COR-L47 (cell line): ENCODE data around the gene GNAZ.
A peak's percentile ranks its signal among the peaks of the same experiment; 100 is the strongest.

Source experiments
- DNase-seq: peaks from one replicate; lab custom pipeline; 2025; lab: John Stamatoyannopoulos, UW

GNAZ gene

DNA sequence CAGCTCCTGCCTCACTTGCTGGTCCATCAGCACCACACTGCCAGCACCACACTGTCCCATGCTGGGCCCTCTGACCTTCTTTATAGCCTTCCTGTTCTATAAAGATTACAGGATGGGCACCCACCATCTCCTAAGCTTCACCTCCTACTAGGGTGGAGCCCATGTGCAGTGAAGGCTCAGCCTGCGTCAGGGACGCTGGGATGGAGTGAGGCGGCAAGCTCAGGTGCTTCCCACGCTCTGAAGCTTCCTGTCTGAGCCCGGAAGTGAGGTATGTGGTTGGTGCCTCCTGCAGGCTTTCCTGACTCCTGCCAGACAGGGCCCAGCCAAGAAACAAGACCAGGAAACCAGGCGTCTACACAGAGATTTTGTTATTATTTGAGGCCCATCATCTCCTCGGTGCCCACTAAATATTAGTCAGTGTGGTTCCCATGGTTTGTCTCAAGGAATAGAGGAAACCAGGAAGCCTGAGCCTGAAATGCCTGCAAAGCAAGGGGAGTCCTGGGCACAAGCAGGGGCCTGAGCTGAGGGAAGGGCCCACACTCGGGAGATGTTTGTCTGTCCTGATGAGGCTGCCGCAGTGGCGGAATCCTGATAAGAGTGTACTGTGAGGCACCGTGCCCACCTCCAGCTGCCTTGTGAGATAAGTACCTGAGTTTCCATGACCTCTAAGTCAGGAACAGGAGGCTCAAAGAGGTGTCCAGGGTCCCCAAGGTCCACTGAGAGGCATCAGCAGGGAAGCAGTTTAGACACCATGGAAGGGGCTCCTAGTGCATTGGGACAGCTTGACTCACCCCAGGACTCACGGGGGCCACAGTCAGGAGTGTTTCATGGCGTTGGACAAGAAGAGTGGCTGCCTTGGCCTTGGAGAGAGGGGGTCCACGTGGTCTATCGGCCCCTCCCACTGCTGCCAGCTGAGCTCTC lies 49.4 kb downstream of the GNAZ start:
- DNase-seq = no peak

DNA sequence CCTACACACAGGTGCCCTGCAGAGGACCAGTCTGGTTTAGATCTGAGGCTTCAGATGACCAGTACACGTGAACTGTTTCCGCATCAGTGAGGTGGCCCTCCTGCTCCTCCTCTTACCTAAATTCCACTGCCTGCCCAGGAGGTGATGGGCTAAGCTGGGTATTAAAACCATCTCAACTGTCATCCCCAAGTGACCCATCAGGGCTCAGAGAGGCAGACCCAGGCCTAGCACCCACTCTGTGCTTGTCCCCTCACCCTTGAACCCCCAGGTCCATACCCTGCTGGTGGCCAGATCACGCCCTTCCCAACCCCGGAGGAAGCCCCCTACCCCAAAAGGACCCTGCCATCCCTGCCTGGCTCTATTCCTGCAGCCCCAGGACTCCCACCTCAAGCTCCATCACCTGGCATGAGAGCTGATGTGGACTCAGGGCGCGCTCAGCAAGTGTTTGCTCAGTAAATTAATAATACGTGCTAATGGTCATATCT lies 50.1 kb downstream of the GNAZ start:
- DNase-seq = no peak

DNA sequence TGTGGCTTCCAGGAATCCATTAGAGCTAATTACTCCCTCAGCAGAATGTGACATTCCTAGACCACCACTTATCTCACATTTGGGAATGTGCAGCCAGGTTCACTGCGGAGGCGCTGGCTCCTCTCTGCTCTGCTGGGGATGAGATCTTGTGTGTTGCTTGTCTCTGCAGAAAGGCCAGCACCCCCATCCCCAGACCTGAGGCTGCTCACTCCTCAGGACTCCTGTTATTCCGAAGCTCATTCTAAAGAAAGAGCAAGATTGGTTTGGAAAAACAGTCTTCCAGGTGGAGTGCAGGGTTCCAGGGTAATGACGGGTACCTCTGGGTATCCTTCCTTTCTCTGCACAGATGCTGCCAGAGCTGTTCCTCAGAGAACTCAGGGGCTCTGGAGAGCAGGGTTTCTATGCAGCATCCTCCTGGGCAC lies 50.7 kb downstream of the GNAZ start:
- DNase-seq = no peak

DNA sequence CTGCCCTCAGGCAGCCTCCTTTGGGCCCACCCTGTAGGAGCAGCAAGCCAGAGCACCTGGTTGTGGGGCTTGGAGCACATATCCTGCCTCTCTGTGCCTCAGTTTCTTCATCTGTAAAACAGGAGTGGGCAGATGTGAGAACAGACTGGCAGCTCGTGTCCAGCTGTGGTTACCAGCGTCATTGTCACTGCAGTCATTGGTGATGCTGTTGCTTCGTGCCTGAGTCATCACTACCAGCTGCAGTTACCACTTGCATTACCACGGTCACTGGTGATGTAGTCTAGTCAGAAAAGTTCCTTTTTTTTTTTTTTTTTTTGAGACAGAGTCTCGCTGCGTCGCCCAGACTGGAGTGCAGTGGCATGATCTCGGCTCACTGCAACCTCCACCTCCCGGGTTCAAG lies 51.1 kb downstream of the GNAZ start:
- DNase-seq = no peak

DNA sequence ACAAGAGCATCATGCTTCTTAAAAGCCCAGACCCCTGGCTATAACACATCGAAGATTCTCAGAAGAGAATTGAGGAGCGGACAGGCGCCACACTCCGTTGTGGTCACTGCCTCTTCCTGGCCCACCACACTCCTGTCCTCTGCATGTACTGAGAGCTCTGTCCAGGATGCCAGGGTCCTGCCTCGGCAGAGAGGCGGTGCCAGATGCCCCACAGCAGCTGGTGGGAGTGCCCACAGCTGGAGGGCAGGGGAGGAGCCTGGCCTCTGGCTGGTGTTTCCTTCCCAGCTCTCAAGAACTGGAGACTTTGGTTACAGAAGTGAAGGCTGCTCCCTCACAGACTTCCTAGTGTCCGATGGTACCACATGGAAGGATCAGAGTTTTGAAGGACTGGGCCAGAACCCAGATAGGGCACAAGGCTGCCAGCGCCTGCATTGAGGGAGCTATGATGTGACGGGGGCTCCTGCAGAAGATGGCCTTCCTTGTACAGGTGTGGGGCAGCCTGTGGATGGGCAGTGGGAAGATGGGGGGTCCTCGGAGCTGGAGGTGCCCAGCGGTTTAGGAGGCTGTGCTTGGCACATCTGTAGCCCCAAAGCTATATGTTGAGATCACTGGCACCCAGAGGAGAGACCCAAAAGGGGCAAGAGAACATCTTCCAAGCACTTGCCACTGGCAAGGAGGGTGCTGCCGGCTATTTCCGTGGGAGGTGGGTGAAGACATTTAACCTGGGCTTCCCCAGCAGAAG lies 52.1 kb downstream of the GNAZ start:
- DNase-seq = no peak

DNA sequence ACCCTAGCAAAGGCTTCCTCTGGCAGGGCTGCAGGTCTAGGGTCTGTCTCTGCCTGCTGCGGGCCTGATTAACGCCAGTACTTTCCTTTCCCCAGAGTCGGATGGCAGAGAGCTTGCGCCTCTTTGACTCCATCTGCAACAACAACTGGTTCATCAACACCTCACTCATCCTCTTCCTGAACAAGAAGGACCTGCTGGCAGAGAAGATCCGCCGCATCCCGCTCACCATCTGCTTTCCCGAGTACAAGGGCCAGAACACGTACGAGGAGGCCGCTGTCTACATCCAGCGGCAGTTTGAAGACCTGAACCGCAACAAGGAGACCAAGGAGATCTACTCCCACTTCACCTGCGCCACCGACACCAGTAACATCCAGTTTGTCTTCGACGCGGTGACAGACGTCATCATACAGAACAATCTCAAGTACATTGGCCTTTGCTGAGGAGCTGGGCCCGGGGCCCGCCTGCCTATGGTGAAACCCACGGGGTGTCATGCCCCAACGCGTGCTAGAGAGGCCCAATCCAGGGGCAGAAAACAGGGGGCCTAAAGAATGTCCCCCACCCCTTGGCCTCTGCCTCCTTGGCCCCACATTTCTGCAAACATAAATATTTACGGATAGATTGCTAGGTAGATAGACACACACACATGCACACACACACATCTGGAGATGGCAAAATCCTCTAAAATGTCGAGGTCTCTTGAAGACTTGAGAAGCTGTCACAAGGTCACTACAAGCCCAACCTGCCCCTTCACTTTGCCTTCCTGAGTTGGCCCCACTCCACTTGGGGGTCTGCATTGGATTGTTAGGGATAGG lies 52.9 kb downstream of the GNAZ start:
- DNase-seq = no peak

DNA sequence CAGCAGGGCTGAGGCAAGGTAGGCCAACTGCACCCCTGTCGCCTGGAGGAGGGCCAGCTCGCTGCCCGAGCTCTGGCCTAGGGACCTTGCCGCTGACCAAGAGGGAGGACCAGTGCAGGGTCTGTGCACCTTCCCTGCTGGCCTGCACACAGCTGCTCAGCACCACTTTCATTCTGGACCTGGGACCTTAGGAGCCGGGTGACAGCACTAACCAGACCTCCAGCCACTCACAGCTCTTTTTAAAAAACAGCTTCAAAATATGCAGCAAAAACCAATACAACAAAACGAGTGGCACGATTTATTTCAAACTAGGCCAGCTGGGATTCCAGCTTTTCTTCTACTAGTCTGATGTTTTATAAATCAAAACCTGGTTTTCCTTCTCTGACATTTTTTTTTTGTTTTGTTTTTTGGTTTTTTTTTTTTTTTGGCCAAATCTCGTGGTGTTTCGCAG lies 53.5 kb downstream of the GNAZ start:
- no peak for DNase-seq

DNA sequence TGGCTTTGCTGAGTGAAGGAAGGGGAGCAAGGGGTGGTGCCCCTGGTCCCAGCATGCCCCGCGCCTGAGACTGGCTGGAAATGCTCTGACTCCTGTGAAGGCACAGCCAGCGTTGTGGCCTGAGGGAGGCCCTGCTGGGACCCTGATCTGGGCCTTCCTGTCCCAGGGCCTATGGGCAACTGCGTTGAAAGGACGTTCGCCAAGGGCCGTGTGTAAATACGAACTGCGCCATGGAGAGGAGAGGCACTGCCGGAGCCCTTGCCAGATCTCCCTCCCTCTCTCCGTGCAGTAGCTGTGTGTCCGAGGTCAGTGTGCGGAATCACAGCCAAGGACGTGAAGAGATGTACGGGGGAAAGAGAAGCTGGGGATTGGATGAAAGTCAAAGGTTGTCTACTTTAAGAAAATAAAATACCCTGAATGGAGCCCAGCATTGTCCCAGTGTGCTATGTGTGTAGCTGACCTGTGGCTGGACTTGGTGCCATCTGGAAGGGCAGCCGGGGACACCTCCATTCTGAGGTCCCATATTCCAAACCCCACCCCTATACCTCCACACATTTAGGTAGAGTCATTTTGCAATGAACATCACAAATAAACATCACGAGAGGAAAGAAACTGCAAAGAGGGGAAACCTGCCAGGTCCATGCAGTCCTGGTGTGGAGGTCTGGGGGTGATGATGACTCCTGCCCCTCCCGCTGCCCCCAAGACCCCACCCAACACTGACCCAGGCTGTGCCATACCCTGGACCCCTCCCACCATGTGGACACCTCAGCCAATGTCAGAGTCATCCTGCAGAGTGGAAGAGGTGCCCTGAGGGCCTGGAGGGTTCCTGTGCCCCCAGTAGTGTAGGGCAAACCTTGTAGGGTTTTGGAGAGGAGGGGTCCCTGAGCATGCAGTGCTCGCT lies 54.5 kb downstream of the GNAZ start:
- no peak for DNase-seq

DNA sequence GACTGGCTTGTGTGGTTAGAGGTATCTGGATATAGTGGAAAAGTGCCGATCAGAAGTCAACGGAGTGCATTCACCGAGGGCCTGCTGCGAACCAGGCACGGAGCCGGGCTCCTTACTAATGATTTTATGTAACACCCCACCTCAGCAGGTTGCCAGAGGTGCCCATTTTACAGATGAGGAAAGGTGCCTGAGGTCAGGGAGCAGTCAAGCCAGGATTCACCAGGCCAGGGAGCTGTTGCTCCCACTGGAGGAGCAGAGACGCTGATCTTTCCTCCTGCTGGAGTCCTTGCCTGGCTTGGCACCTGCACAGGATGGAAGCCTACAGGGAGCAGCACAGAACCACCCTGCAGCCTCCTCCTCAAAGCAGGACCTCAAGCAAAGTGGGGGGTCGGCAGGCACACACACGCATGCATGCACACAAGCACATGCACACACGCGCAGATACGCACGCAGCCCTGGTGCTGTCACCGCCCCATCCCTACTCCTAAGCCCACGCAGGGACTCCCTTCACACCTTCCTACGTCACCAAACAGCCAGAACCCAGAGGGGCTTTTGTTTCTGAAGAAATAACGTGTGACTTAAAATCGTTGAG lies 55.3 kb downstream of the GNAZ start:
- no peak for DNase-seq

DNA sequence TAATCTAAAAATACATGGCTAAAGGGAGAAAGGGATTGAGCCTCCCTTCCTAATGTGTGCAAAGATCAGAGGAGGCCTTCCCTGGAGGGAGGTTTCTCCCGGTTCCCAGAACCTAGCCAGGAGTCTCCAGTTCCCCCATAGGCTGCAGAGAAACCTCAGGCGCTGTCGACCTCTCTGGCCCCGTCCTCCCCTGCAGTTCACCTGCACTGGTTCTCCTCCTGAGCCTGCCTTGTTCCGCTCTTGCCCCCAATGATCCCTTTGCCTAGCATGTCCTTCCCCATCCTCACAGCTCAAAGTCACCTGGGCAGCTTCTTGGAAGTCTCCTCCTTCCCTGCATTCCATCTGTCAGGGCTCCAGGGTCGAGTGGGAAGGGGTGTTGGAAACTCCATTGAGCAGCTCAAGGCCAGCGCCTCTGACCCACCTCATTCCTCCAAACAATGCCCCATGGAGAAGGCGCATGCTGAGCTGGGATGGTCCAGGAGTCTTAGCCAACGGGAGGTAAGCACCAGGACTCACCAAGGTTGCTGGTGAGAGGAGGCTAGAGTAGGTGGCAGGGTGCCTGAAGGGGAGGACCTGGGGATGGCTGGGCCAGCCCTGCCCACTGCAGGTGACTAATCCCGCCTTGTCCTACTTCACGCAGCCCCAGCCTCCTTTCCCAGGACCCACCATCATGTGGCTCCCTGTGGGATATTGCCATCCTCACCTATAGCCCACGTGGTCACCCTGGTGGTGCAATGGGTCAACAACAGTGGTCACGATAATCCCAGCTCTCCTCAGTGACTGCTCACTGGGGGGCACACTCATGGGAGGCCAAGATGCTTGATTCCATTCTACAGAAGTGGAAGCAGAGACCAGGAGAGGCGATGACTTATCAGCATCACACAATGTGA lies 56.1 kb downstream of the GNAZ start:
- DNase-seq = no peak

DNA sequence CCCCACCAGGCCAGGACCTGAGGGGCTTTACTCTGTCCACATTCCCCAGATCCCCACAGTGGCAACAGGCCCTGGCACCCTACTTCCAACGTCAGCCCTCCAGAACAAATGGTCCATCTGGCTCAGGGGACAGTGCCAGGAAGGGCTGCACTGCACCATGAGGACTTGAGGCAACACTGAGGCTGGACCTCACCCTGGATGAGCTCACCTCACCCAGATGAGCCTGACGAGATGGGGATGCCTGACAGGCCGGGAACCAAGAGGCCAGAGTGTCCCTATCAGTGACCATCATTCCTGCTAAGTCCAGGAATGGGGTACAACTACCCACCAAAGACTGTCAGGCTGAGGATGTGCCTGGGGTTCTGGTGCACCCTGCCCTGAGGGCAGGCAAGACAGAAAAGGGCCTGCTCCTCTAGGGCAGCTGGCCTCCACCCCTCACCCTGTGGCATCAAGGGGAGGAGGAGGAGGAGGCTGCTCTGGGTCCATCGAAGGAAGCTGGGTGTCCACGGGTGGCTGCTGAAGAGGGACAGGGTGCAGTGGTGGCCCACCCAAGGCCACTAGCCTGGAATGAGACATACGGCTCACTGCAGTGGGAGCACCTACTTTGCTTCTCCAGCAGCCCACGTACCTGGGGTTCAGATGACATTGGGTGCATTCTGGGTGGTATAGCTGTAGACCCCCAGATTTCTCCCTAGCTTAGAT lies 56.9 kb downstream of the GNAZ start:
- no peak for DNase-seq

DNA sequence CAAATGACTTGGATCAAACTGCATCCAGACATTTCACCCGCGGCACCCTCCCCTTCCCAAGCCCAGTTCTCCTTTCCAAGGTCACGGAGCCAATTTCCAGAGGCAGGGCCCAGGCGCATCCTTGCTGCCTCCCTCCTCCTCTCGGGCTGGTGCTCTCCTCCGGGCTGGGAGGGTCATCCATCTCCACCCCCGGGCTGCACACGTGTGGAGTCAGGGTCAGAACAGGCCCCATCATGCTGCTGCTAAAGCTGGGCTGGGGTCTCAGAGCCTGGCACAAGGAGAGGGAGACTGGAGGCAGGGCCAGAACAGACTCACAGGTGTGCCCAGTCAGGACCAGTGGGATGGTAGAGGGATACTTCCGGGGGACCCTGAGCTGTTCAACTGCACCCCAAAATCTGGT lies 57.5 kb downstream of the GNAZ start:
- DNase-seq = no peak

DNA sequence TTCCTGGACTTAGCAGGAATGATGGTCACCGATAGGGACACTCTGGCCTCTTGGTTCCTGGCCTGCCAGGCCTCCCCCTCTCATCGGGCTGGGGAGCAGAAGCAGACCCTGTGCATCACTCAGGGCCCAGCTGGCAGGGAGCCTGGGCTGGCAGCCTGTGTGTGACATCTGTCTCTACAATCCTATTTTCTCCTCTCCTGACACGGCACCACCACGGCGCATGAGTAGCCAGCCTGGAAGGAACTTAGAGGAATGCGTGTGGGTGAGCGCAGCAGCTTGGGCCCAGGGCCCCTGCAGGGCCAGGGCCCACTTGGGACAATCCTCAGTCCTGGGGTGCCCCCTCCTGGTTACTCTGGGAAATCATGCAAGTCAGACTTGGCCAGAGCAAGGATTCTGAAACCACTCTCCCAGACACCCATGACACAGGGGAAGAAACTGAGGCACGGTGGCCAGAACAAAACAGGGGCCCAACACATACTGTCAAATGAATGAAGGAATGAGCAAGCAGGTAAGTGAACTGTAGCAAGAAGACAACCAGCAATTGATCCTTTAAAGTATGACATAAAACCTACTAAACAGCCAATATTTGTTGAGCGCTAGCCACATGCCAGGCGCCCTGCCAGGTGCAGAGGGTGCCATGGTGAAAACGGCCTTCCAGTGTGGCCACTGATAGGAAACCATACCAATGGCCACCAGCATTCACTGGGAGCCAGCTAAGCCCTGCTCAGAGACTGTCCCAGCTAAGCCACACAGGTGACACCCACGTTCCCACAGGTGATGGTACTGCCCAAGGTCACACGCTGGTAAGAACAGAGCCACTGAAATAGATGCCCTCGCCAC lies 58.2 kb downstream of the GNAZ start:
- DNase-seq = peak; percentile 66

DNA sequence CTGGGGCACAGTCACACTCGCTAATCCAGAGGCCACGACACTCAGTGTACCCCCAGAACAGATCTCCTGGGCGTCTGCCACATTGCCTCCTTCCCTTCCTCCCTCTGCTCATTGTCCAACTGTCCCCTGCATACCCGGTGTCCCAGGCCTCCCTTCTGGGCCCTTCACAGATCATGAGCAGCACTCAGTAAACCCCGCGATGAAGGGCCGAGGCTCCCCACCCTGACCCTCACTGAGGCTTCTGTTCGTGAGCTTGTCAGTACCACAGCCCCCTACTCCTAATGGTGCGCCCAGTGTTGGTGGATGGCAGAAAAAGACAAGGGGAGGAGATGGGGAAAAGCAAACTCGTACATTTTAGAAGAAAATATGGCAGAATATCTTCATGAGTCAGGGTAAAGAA lies 58.8 kb downstream of the GNAZ start:
- DNase-seq = no peak

DNA sequence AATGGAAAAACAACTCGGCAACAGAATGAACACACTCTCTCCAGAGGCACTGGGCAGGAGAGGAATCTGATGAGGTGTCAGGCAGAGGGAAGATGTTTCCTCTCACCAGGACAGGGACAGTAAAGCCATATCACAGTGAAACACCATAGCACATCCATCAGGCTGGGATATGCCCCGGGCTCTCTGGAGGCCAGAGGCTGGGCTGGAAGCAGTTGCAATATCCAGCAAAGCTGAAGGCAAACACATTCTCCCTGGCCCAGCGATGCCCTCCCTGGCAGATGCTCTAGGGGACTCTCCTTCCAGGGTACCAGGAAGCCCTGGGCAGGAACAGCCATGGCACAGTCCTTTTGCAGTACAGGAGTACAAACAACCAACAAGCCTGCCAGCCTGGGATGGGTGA lies 60.4 kb downstream of the GNAZ start:
- DNase-seq = no peak

DNA sequence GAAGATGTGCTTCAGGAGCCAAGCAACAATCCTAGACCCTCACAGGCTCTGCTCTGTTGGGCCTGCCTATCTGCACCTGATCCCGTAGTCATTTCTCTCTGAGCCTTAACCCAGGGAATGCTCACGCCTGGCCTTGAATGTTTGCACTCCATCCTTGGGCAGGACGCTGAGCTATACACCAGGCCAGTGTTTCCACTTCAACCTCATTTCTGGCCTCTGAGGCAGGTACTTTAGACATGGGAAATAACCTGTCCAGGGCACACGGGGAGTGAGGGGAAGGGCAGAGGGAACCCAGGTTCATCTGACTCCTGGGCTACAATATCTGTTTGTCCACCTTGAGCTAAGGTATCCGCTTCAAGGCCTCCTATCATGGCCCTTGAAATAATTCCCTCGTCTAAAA lies 61.6 kb downstream of the GNAZ start:
- no peak for DNase-seq

DNA sequence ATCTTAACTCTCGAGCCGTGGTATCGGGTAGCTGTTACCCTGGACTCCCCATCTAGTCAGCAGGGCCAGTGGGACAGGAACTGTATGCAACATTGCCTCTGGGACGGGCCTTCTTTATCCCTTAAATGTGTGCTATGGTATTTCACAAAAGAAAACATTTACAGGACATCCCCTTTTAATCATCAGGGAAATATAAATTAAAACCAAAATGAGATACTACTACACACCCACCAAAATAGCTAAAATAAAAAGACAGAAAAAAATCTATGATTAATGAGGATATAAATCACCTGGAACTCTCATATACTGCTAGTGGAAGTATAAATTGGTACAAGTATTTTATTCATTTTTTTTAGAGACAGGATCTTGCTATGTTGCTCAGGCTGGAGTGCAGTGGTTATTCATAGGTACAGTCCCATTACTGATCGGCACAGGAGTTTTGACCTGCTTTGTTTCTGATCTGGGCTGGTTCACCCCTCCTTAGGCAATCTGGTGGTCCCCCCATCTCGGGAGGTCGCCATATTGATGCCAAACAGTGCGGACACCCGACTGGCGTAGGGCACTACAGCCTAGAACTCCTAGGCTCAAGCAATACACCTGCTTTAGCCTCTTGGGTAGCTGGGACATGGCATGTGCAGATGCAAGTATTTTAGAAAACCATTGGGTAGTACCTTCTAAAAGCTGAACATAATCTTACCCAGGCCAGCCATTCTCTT lies 62.2 kb downstream of the GNAZ start:
- no peak for DNase-seq

DNA sequence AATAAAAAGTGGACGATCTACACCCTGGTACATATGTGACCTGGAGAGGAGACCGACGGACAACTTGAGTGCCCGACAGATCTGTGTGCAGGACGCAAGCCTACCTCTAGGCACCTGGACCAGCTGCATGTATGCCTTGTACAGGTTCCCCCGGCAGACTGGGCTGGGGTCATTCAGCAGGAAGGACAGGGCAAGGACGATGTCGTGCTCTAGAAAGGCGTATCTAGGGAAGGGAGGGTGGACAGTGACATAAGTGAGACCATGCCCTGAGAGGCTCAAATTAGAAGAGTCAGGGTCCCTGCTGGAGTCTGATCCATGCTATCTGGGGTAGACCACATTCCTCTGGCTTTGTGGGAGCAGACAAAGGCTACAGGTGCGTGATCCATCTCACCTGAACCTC lies 63.6 kb downstream of the GNAZ start:
- no peak for DNase-seq
